ENCODE results near the gene NDUFB11. TPM values are rescaled to one million over a fixed set of nuclear protein-coding genes. Genes with fewer than 3 reads are reported as not detected.

The NDUFB11 gene
- total and polyA plus RNA-seq, 9 of the 15 experiments (the other 6 are each of a cell fraction or from before 2014, with no cell fraction given) = 20.9 to 269 (median 86.8) TPM

DNA sequence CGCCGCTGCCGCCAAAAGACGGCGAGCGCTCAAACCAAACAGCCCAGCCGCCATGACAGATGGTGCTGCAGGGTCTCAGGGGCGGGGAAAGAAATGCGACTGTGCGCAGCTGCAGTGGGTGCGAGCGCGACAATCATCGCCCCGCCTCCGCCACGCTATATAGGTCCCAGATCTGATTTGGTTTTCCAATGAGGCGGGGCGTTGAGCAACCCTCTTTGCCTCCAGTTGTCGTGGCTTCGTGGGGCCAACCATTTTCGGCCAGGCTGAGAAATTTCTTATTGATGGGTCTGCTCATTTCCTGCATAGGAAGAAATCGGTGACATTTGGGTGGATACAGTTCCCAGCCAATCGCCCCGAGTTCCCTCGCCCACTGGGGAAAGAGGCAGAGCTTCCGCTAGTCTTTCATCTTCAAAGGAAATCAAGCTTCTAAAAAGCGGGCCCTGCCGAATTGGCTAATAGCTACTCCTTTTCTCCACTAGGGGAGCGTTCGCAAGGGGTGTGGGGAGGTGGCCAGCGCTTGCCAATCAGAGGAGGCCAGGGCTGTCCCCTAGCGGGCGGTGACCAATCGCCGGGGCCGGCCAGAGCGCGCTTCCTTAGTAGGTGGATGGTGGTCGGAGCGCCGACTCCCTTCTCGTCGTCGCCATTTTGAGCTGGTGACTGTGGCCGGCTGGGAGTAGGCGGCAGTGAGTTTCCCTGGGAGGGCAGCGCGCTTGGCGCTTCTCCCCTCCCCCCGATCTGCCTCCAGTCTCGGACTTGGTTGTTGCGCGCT lies at the start of gene NDUFB11, which contains the start of gene RBM10 (continued):
- TF ChIP-seq GTF2A2 (tag; IDR thresholded peaks at IDR 0.05) = no peak
- no peak for TF ChIP-seq PHB (CRISPR knock-in tag; IDR thresholded peaks at IDR 0.05)
- TF ChIP-seq WHSC1 (IDR thresholded peaks at IDR 0.05; ENCODE audit: low read length) = no peak
- TF ChIP-seq, protein P1, sequence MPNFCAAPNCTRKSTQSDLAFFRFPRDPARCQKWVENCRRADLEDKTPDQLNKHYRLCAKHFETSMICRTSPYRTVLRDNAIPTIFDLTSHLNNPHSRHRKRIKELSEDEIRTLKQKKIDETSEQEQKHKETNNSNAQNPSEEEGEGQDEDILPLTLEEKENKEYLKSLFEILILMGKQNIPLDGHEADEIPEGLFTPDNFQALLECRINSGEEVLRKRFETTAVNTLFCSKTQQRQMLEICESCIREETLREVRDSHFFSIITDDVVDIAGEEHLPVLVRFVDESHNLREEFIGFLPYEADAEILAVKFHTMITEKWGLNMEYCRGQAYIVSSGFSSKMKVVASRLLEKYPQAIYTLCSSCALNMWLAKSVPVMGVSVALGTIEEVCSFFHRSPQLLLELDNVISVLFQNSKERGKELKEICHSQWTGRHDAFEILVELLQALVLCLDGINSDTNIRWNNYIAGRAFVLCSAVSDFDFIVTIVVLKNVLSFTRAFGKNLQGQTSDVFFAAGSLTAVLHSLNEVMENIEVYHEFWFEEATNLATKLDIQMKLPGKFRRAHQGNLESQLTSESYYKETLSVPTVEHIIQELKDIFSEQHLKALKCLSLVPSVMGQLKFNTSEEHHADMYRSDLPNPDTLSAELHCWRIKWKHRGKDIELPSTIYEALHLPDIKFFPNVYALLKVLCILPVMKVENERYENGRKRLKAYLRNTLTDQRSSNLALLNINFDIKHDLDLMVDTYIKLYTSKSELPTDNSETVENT (CRISPR knock-in tag; IDR thresholded peaks at IDR 0.05) = peak; percentile 71; the same call in 1 of the 2 replicates
- TF ChIP-seq, protein P2, sequence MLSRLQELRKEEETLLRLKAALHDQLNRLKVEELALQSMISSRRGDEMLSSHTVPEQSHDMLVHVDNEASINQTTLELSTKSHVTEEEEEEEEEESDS (CRISPR knock-in tag; IDR thresholded peaks at IDR 0.05) = no peak
- TF ChIP-seq ZNF316 (IDR thresholded peaks at IDR 0.05) = no peak
- no peak for TF ChIP-seq NR2C1 (IDR thresholded peaks at IDR 0.05)
- no peak for TF ChIP-seq NR2C1 (tag; IDR thresholded peaks at IDR 0.05)
- TF ChIP-seq DDX20 (tag; IDR thresholded peaks at IDR 0.05; ENCODE audit: low read depth) = no peak
- 0 out of 2 replicates have a peak, but pooled peaks have one; percentile 5 for TF ChIP-seq PHF21A (IDR thresholded peaks at IDR 0.05; ENCODE audit: borderline replicate concordance, low read depth)
- 0 out of 2 replicates have a peak, but pooled peaks have one; percentile 26 for TF ChIP-seq SOX6 (IDR thresholded peaks at IDR 0.05)
- TF ChIP-seq CREB1 (IDR thresholded peaks at IDR 0.05) = peak; percentile 14; the same call in 1 of the 2 replicates
- TF ChIP-seq CREB1 (CRISPR knock-in tag; IDR thresholded peaks at IDR 0.05) = no peak
- TF ChIP-seq ZNF589 (CRISPR knock-in tag; IDR thresholded peaks at IDR 0.05; ENCODE audit: low read depth) = no peak
- TF ChIP-seq NR2F6 (CRISPR knock-in tag; IDR thresholded peaks at IDR 0.05) = no peak
- TF ChIP-seq, protein P3, sequence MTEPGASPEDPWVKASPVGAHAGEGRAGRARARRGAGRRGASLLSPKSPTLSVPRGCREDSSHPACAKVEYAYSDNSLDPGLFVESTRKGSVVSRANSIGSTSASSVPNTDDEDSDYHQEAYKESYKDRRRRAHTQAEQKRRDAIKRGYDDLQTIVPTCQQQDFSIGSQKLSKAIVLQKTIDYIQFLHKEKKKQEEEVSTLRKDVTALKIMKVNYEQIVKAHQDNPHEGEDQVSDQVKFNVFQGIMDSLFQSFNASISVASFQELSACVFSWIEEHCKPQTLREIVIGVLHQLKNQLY (CRISPR knock-in tag; conservative IDR thresholded peaks at IDR 0.05) = no peak
- TF ChIP-seq, protein P4, sequence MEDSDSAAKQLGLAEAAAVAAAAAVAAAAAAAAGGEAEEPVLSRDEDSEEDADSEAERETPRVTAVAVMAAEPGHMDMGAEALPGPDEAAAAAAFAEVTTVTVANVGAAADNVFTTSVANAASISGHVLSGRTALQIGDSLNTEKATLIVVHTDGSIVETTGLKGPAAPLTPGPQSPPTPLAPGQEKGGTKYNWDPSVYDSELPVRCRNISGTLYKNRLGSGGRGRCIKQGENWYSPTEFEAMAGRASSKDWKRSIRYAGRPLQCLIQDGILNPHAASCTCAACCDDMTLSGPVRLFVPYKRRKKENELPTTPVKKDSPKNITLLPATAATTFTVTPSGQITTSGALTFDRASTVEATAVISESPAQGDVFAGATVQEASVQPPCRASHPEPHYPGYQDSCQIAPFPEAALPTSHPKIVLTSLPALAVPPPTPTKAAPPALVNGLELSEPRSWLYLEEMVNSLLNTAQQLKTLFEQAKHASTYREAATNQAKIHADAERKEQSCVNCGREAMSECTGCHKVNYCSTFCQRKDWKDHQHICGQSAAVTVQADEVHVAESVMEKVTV (CRISPR knock-in tag; IDR thresholded peaks at IDR 0.05) = no peak
- TF ChIP-seq, protein P5, sequence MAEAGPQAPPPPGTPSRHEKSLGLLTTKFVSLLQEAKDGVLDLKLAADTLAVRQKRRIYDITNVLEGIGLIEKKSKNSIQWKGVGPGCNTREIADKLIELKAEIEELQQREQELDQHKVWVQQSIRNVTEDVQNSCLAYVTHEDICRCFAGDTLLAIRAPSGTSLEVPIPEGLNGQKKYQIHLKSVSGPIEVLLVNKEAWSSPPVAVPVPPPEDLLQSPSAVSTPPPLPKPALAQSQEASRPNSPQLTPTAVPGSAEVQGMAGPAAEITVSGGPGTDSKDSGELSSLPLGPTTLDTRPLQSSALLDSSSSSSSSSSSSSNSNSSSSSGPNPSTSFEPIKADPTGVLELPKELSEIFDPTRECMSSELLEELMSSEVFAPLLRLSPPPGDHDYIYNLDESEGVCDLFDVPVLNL (CRISPR knock-in tag; IDR thresholded peaks at IDR 0.05; ENCODE audit: low read depth) = no peak
- TF ChIP-seq, protein P6, sequence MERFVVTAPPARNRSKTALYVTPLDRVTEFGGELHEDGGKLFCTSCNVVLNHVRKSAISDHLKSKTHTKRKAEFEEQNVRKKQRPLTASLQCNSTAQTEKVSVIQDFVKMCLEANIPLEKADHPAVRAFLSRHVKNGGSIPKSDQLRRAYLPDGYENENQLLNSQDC (CRISPR knock-in tag; IDR thresholded peaks at IDR 0.05) = no peak
- no peak for TF ChIP-seq ARID2 (IDR thresholded peaks at IDR 0.05)
- no peak for TF ChIP-seq GATAD2B (IDR thresholded peaks at IDR 0.05; ENCODE audit: borderline replicate concordance)
- TF ChIP-seq ATF7 (IDR thresholded peaks at IDR 0.05) = peak; percentile 78
- TF ChIP-seq LCOR (CRISPR knock-in tag; IDR thresholded peaks at IDR 0.05) = peak; percentile 54; the same call in 1 of the 2 replicates
- TF ChIP-seq STAG1 (CRISPR knock-in tag; IDR thresholded peaks at IDR 0.05; ENCODE audit: borderline replicate concordance) = no peak
- TF ChIP-seq TRIM28 (IDR thresholded peaks at IDR 0.05) = 0 out of 2 replicates have a peak, but pooled peaks have one; percentile 10
